IMR-90 (cell line): ENCODE results near the gene NAPSA. TPM values are rescaled to one million over a fixed set of nuclear protein-coding genes. Genes with fewer than 3 reads are reported as not detected.

Experiments used
- ATAC-seq: fragments of 200-7000 bp; cut with Tn5 transposase; 2 replicates; pipeline ENCODE4 v1.9.1; 2020; ENCODE audit warnings: low read depth, mild to moderate bottlenecking, moderate library complexity
- BruUV-seq: library from RNA; stranded (reverse); fragments of 400-500 nt; replicated peaks from 2 replicates; lab custom pipeline; 2021; lab: Mats Ljungman, UMichigan
- CTCF ChIA-PET: fragments of 300-600 bp; formaldehyde crosslinking; extraction: SDS; loops from one replicate; lab custom pipeline; 2021; ENCODE audit warnings: antibody characterized with exemption; lab: Yijun Ruan, JAX
- POLR2A ChIA-PET: fragments of 300-600 bp; sonication (Branson Sonifier 250); formaldehyde crosslinking; loops from one replicate; lab custom pipeline; 2022; ENCODE audit warnings: antibody characterized with exemption; ENCODE audit not compliant: unreplicated experiment; lab: Charles Lee
- DNase-seq: peaks from one replicate; pipeline ENCODE4 v3.0.0; 2013
- H2AFZ ChIP-seq: replicated peaks from 2 replicates; pipeline ENCODE3; 2013; ENCODE audit warnings: low read length, mild to moderate bottlenecking; ENCODE audit not compliant: poor library complexity
- H2AK5ac ChIP-seq: 2 replicates; pipeline ENCODE4 v1.6.1; 2013; ENCODE audit warnings: low read depth, low read length, inconsistent platforms
- H2AK9ac ChIP-seq: replicated peaks from 2 replicates; pipeline ENCODE3; 2013; ENCODE audit warnings: mild to moderate bottlenecking, low read depth, low read length, moderate library complexity; ENCODE audit not compliant: poor library complexity
- H2BK120ac ChIP-seq: 2 replicates; pipeline ENCODE4 v1.6.1; 2013; ENCODE audit warnings: low read depth, low read length, inconsistent platforms
- H2BK15ac ChIP-seq: 3 replicates; pipeline ENCODE4 v1.6.1; 2013; ENCODE audit warnings: low read depth, low read length, inconsistent platforms
- H2BK20ac ChIP-seq: 2 replicates; pipeline ENCODE4 v1.6.1; 2013; ENCODE audit warnings: low read depth, mild to moderate bottlenecking, inconsistent platforms, low read length, moderate library complexity
- H2BK5ac ChIP-seq: 2 replicates; pipeline ENCODE4 v1.6.1; 2013; ENCODE audit warnings: mild to moderate bottlenecking, low read depth, low read length, inconsistent platforms; ENCODE audit not compliant: poor library complexity, severe bottlenecking
- H3K14ac ChIP-seq: replicated peaks from 2 replicates; pipeline ENCODE4 v1.6.1; 2013; ENCODE audit warnings: low read depth, low read length, inconsistent platforms
- H3K18ac ChIP-seq: 2 replicates; pipeline ENCODE4 v1.6.1; 2013; ENCODE audit warnings: low read depth, low read length, control low read depth
- H3K23ac ChIP-seq: 2 replicates; pipeline ENCODE4 v1.6.1; 2013; ENCODE audit warnings: low read depth, low read length, inconsistent platforms
- H3K27ac ChIP-seq: 2 replicates; pipeline ENCODE4 v1.5.1; 2013; ENCODE audit warnings: mild to moderate bottlenecking, control low read depth, low read length; ENCODE audit not compliant: insufficient read depth
- H3K27me3 ChIP-seq: 2 replicates; pipeline ENCODE4 v1.6.1; 2013; ENCODE audit warnings: low read length; ENCODE audit not compliant: control insufficient read depth, insufficient read depth
- H3K36me3 ChIP-seq: 2 replicates; pipeline ENCODE4 v1.6.1; 2013; ENCODE audit warnings: low read length, mixed read lengths; ENCODE audit not compliant: control insufficient read depth, insufficient read depth
- H3K4ac ChIP-seq: 2 replicates; pipeline ENCODE4 v1.6.1; 2013; ENCODE audit warnings: low read depth, low read length, inconsistent platforms
- H3K4me1 ChIP-seq: 2 replicates; pipeline ENCODE4 v1.6.1; 2013; ENCODE audit warnings: low read length, mixed read lengths; ENCODE audit not compliant: control insufficient read depth, insufficient read depth
- H3K4me2 ChIP-seq: 2 replicates; pipeline ENCODE4 v1.6.1; 2013; ENCODE audit warnings: low read depth, mild to moderate bottlenecking, control low read depth, low read length, moderate library complexity
- H3K4me3 ChIP-seq: 2 replicates; pipeline ENCODE4 v1.5.1; 2013; ENCODE audit warnings: low read depth, mild to moderate bottlenecking, control low read depth, low read length, moderate library complexity; ENCODE audit not compliant: insufficient read depth
- H3K56ac ChIP-seq: 2 replicates; pipeline ENCODE4 v1.6.1; 2013; ENCODE audit warnings: low read length, inconsistent platforms; ENCODE audit not compliant: insufficient read depth; ENCODE audit errors: extremely low read depth
- H3K79me1 ChIP-seq, 2 experiments: 2 replicates each; pipeline ENCODE4 v1.6.1; 2013; ENCODE audit warnings: low read length in 2 of 2, inconsistent platforms in 1 of 2, low read depth in 1 of 2
- H3K9ac ChIP-seq: 2 replicates; pipeline ENCODE4 v1.6.1; 2013; ENCODE audit warnings: low read depth, low read length, control low read depth
- H3K9me1 ChIP-seq: 2 replicates; pipeline ENCODE4 v1.6.1; 2013; ENCODE audit warnings: low read length, inconsistent platforms; ENCODE audit not compliant: insufficient read depth
- H3K9me3 ChIP-seq: 2 replicates; pipeline ENCODE4 v1.6.1; 2013; ENCODE audit warnings: low read length; ENCODE audit not compliant: control insufficient read depth, insufficient read depth
- H4K20me1 ChIP-seq: 2 replicates; pipeline ENCODE4 v1.6.1; 2013; ENCODE audit warnings: low read length, inconsistent platforms; ENCODE audit not compliant: insufficient read depth
- H4K5ac ChIP-seq: 2 replicates; pipeline ENCODE4 v1.6.1; 2013; ENCODE audit warnings: mild to moderate bottlenecking, low read depth, low read length, control low read depth
- H4K8ac ChIP-seq, 2 experiments: 2 replicates each; pipeline ENCODE4 v1.6.1; 2013; ENCODE audit warnings: low read depth in 2 of 2, low read length in 2 of 2, control low read depth in 1 of 2, inconsistent platforms in 1 of 2
- H4K91ac ChIP-seq: 2 replicates; pipeline ENCODE4 v1.6.1; 2013; ENCODE audit warnings: low read depth, low read length, inconsistent platforms; ENCODE audit not compliant: insufficient read depth
- BHLHE40 ChIP-seq: fragments of 150-350 bp; IDR thresholded peaks from 2 replicates; pipeline ENCODE4 v1.6.1; 2016; ENCODE audit warnings: mild to moderate bottlenecking, low read depth, low read length
- CEBPB ChIP-seq: IDR thresholded peaks from 2 replicates; pipeline ENCODE4 v1.6.1; 2012; ENCODE audit warnings: low read depth, low read length, improper control_type of control experiment
- FOS ChIP-seq: fragments of 150-350 bp; IDR thresholded peaks from 2 replicates; pipeline ENCODE4 v1.6.1; 2016; ENCODE audit warnings: low read depth, low read length
- MAFK ChIP-seq: IDR thresholded peaks from 2 replicates; pipeline ENCODE4 v1.6.1; 2012; ENCODE audit warnings: low read depth, low read length, improper control_type of control experiment
- MAZ ChIP-seq: IDR thresholded peaks from 2 replicates; pipeline ENCODE4 v1.6.1; 2012; ENCODE audit warnings: low read depth, mild to moderate bottlenecking, low read length, improper control_type of control experiment, moderate library complexity, borderline replicate concordance
- MXI1 ChIP-seq: IDR thresholded peaks from 2 replicates; pipeline ENCODE4 v1.6.1; 2012; ENCODE audit warnings: low read depth, mild to moderate bottlenecking, low read length, moderate library complexity, borderline replicate concordance
- NFE2L2 ChIP-seq: fragments of 150-350 bp; IDR thresholded peaks from 2 replicates; pipeline ENCODE4 v1.6.1; 2016; ENCODE audit warnings: low read depth, mild to moderate bottlenecking, low read length
- POLR2A ChIP-seq: IDR thresholded peaks from 2 replicates; pipeline ENCODE4 v1.6.1; 2012; ENCODE audit warnings: mild to moderate bottlenecking, low read depth, low read length
- RAD21 ChIP-seq: IDR thresholded peaks from 2 replicates; pipeline ENCODE4 v1.6.1; 2012; ENCODE audit warnings: low read length, improper control_type of control experiment
- RCOR1 ChIP-seq: IDR thresholded peaks from 2 replicates; pipeline ENCODE4 v1.6.1; 2012; ENCODE audit warnings: mild to moderate bottlenecking, low read length, improper control_type of control experiment; ENCODE audit not compliant: insufficient replicate concordance
- RFX5 ChIP-seq: IDR thresholded peaks from 2 replicates; pipeline ENCODE4 v1.8.0; 2012; ENCODE audit warnings: low read depth, mild to moderate bottlenecking, low read length, moderate library complexity
- SMC3 ChIP-seq: fragments of 150-350 bp; IDR thresholded peaks from 2 replicates; pipeline ENCODE4 v1.6.1; 2016; ENCODE audit warnings: low read depth, mild to moderate bottlenecking, antibody characterized with exemption, low read length, moderate library complexity
- WGBS, 2 experiments: methylation state at CpG; one replicate each; pipeline versions ENCODE4 v1.1.5 to v1.1.7; 2013; ENCODE audit warnings: missing lambda C conversion rate in 2 of 2; ENCODE audit not compliant: insufficient read length in 1 of 2; ENCODE audit errors: extremely low coverage in 2 of 2; 5-methylcytosine and 5-hydroxymethylcytosine counted together
- dilution Hi-C: fragments of 300-500 bp; cut with HindIII; formaldehyde crosslinking; loops from one replicate; pipeline ENCODE4 v1.14.3; 2018; ENCODE audit warnings: low sequenced_read_pairs; ENCODE audit not compliant: unreplicated experiment
- in situ Hi-C: fragments of 300-500 bp; cut with MboI; formaldehyde crosslinking; loops from 3 replicates; pipeline ENCODE4 v1.14.3; 2019; ENCODE audit warnings: low sequenced_read_pairs, inconsistent platforms, mixed read lengths
- intact Hi-C: fragments of 100-400 bp; cut with micrococcal nuclease; formaldehyde crosslinking; loops from 2 replicates; pipeline ENCODE4 v1.10.0; 2022
- polyA plus RNA-seq, 3 experiments: library from polyadenylated mRNA; depleted of rRNA; stranded (reverse); fragments of >200 nt; gene quantifications; 2 replicates each; pipeline ENCODE4 v1.2.3, GENCODE V29; 2012; ENCODE audit warnings: low replicate concordance in 1 of 3
- total RNA-seq: library from RNA; depleted of rRNA; stranded (reverse); fragments of >200 nt; gene quantifications from 2 replicates; pipeline ENCODE4 v1.2.3, GENCODE V29; 2012
- TF ChIP-seq, protein P1 (sequence below): conservative IDR thresholded peaks from 2 replicates; pipeline ENCODE4 v1.5.1; 2012; ENCODE audit warnings: mild to moderate bottlenecking, low read depth, low read length, improper control_type of control experiment
- TF ChIP-seq, protein P2 (sequence below): fragments of 150-350 bp; IDR thresholded peaks from 2 replicates; pipeline ENCODE4 v1.6.1; 2017; ENCODE audit warnings: mild to moderate bottlenecking, antibody characterized with exemption, low read length, low read depth

The NAPSA gene
- total and polyA plus RNA-seq, 2 of the 4 experiments (the other 2 are of a cell fraction), result 0.39 TPM; not detected in 1

DNA sequence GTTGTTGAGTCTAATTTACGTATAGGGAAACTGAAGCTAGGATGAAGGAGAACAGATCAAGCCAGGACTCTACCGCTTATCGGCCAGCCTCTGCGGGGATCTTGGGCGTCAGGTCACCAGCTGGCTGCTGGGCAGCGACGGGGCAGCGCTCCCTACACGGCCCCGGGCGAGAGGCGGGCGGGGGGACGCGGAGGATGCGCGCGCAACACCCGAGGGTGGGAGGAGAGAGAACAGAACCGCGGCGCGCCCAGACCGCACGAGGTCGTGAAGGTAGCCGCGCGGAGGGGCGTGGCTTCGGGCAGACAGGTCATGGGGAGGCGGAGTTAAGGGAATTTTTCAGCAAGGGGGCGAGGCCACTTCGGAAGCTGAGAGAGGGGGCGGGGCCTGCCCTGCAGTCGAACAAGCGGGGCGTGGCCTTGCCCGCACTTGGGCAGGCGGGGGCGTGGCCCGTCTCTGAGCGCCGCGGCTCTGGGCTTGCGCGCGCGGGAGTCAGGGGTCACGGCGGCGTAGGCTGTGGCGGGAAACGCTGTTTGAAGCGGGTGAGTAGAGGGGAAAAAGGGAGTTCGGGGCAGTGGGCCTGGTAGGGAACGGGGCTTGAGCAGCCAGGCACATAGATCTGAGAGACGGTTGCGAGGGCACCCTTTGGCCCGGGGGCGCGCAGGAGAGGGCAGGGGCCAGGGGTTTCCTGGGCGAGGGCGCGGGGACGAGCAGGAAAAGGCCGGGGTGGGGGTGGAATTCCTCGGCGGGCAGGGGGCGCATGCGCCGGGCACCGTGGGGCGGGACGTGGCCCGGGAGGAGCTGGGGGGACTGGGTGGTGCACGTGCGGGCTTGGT is 18.6 kb upstream of the NAPSA start, which contains the start of gene POLD1:
POLD1 (plus strand) TSS at position 496 of the 833 bp plus-strand sequence. CDS start 14,505 bp downstream, outside the sequence.
- H3K56ac ChIP-seq, result peak within 1 kb of the TSS; percentile 74
- peak within 1 kb of the TSS; percentile 67 for H2AK9ac ChIP-seq
- H4K8ac ChIP-seq, result peak within 1 kb of the TSS; percentile 49 to 69; a peak in 3 of 4 replicates
- peaks cover 4% of the 10 kb centered on the region; the same call in 1 of the 2 replicates for H4K20me1 ChIP-seq
- intact Hi-C loops (loop anchor here (2.0 kb wide), 1 partner anchor 31 kb away; no protein-coding TSS in a partner anchor), in situ Hi-C loops (no loop called here), dilution Hi-C loops (no loop called here)
- H3K9me1 ChIP-seq, result peaks cover 6% of the 10 kb centered on the region; the same call in 1 of the 2 replicates
- no peaks in the 10 kb centered on the region for H3K9me3 ChIP-seq
- peak within 1 kb of the TSS; percentile 92 for H3K27ac ChIP-seq
- H2BK120ac ChIP-seq, result peak within 1 kb of the TSS; percentile 20; the same call in 1 of the 2 replicates
- H2BK20ac ChIP-seq, result no peak within 1 kb of the TSS
- H3K4ac ChIP-seq, result peak within 1 kb of the TSS; percentile 81
- DNase-seq, result peak; percentile 96
- H2AFZ ChIP-seq, result peak within 1 kb of the TSS; percentile 88
- peaks cover 4 to 47% of the 10 kb centered on the region in 2 experiments; a peak in 3 of 4 replicates for H3K79me1 ChIP-seq
- peak within 1 kb of the TSS; percentile 52 for H2AK5ac ChIP-seq
- POLR2A ChIA-PET, result no interaction called here
- BruUV-seq, result no TSS peak
- H2BK5ac ChIP-seq, result peak within 1 kb of the TSS; percentile 62
- H3K4me3 ChIP-seq, result peak within 1 kb of the TSS; percentile 76
- H3K36me3 ChIP-seq, result peaks cover 29% of the 10 kb centered on the region
- peak within 1 kb of the TSS; percentile 70 for H3K14ac ChIP-seq
- H3K27me3 ChIP-seq, result no peaks in the 10 kb centered on the region
- ATAC-seq, result peak; percentile 96
- CTCF ChIA-PET, result interaction anchor here (0.7 to 1.1 kb wide), 3 partner anchors 15 to 1532 kb away, joined by 3 read pairs; no protein-coding TSS in a partner anchor
- peak within 1 kb of the TSS; percentile 29; the same call in 1 of the 2 replicates for H4K91ac ChIP-seq
- peak within 1 kb of the TSS; percentile 98 for H3K4me2 ChIP-seq
- H4K5ac ChIP-seq, result peak within 1 kb of the TSS; percentile 36
- 1% methylated on average over 20 of the region's 78 CpGs; no CpG with 5 or more reads in 1 of the 2 experiments for WGBS, 2 experiments
- H3K23ac ChIP-seq, result peak within 1 kb of the TSS; percentile 69; the same call in 1 of the 2 replicates
- no peaks in the 10 kb centered on the region; the same call in 1 of the 2 replicates for H3K4me1 ChIP-seq
- H3K18ac ChIP-seq, result peak within 1 kb of the TSS; percentile 7; the same call in 1 of the 2 replicates
- peak within 1 kb of the TSS; percentile 78 for H3K9ac ChIP-seq
- H2BK15ac ChIP-seq, result no peak within 1 kb of the TSS
- TF ChIP-seq MAZ (peak; percentile 64; the same call in 1 of the 2 replicates), SMC3 (no peak), MXI1 (peak; percentile 73; the same call in 1 of the 2 replicates), FOS (no peak), RCOR1 (no peak), POLR2A (peak; percentile 78), CEBPB (no peak), BHLHE40 (peak; percentile 97), NFE2L2 (no peak), RAD21 (no peak), MAFK (no peak), RFX5 (no peak)
- TF ChIP-seq, protein P1, sequence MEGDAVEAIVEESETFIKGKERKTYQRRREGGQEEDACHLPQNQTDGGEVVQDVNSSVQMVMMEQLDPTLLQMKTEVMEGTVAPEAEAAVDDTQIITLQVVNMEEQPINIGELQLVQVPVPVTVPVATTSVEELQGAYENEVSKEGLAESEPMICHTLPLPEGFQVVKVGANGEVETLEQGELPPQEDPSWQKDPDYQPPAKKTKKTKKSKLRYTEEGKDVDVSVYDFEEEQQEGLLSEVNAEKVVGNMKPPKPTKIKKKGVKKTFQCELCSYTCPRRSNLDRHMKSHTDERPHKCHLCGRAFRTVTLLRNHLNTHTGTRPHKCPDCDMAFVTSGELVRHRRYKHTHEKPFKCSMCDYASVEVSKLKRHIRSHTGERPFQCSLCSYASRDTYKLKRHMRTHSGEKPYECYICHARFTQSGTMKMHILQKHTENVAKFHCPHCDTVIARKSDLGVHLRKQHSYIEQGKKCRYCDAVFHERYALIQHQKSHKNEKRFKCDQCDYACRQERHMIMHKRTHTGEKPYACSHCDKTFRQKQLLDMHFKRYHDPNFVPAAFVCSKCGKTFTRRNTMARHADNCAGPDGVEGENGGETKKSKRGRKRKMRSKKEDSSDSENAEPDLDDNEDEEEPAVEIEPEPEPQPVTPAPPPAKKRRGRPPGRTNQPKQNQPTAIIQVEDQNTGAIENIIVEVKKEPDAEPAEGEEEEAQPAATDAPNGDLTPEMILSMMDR, result no peak
- TF ChIP-seq, protein P2, sequence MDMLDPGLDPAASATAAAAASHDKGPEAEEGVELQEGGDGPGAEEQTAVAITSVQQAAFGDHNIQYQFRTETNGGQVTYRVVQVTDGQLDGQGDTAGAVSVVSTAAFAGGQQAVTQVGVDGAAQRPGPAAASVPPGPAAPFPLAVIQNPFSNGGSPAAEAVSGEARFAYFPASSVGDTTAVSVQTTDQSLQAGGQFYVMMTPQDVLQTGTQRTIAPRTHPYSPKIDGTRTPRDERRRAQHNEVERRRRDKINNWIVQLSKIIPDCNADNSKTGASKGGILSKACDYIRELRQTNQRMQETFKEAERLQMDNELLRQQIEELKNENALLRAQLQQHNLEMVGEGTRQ, result peak; percentile 54; the same call in 1 of the 2 replicates
